IMR-90 (cell line): ENCODE measurements around the gene LGALS9.

Experiments
- BHLHE40 ChIP-seq: fragments of 150-350 bp; IDR thresholded peaks from 2 replicates; pipeline ENCODE4 v1.6.1; 2016; ENCODE audit warnings: mild to moderate bottlenecking, low read depth, low read length
- CEBPB ChIP-seq: IDR thresholded peaks from 2 replicates; pipeline ENCODE4 v1.6.1; 2012; ENCODE audit warnings: low read depth, low read length, improper control_type of control experiment
- CHD1 ChIP-seq: IDR thresholded peaks from 2 replicates; pipeline ENCODE4 v1.6.1; 2012; ENCODE audit warnings: low read depth, low read length, improper control_type of control experiment
- CTCF ChIP-seq: conservative IDR thresholded peaks from 2 replicates; pipeline ENCODE4 v1.5.1; 2012; ENCODE audit warnings: mild to moderate bottlenecking, low read depth, low read length, improper control_type of control experiment
- ELK1 ChIP-seq: fragments of 150-350 bp; IDR thresholded peaks from 2 replicates; pipeline ENCODE4 v1.6.1; 2016; ENCODE audit warnings: low read depth, mild to moderate bottlenecking, low read length, moderate library complexity, borderline replicate concordance
- FOS ChIP-seq: fragments of 150-350 bp; IDR thresholded peaks from 2 replicates; pipeline ENCODE4 v1.6.1; 2016; ENCODE audit warnings: low read depth, low read length
- MAFK ChIP-seq: IDR thresholded peaks from 2 replicates; pipeline ENCODE4 v1.6.1; 2012; ENCODE audit warnings: low read depth, low read length, improper control_type of control experiment
- MAZ ChIP-seq: IDR thresholded peaks from 2 replicates; pipeline ENCODE4 v1.6.1; 2012; ENCODE audit warnings: low read depth, mild to moderate bottlenecking, low read length, improper control_type of control experiment, moderate library complexity, borderline replicate concordance
- MXI1 ChIP-seq: IDR thresholded peaks from 2 replicates; pipeline ENCODE4 v1.6.1; 2012; ENCODE audit warnings: low read depth, mild to moderate bottlenecking, low read length, moderate library complexity, borderline replicate concordance
- NFE2L2 ChIP-seq: fragments of 150-350 bp; IDR thresholded peaks from 2 replicates; pipeline ENCODE4 v1.6.1; 2016; ENCODE audit warnings: low read depth, mild to moderate bottlenecking, low read length
- POLR2A ChIP-seq: IDR thresholded peaks from 2 replicates; pipeline ENCODE4 v1.6.1; 2012; ENCODE audit warnings: mild to moderate bottlenecking, low read depth, low read length
- RCOR1 ChIP-seq: IDR thresholded peaks from 2 replicates; pipeline ENCODE4 v1.6.1; 2012; ENCODE audit warnings: mild to moderate bottlenecking, low read length, improper control_type of control experiment; ENCODE audit not compliant: insufficient replicate concordance
- SMC3 ChIP-seq: fragments of 150-350 bp; IDR thresholded peaks from 2 replicates; pipeline ENCODE4 v1.6.1; 2016; ENCODE audit warnings: low read depth, mild to moderate bottlenecking, antibody characterized with exemption, low read length, moderate library complexity
- USF2 ChIP-seq: fragments of 150-350 bp; IDR thresholded peaks from 2 replicates; pipeline ENCODE4 v1.6.1; 2017; ENCODE audit warnings: mild to moderate bottlenecking, antibody characterized with exemption, low read length, low read depth

- TF ChIP-seq CTCF (no peak), POLR2A (no peak), ELK1 (no peak), RCOR1 (no peak), USF2 (no peak), MXI1 (no peak), BHLHE40 (no peak), NFE2L2 (no peak), SMC3 (no peak), FOS (no peak), MAZ (no peak), MAFK (no peak), CEBPB (no peak), CHD1 (no peak)
Measured at GRCh38 chr17:27664606-27664965, 33.6 kb downstream of the LGALS9 start.
